H1 (cell line): Measurements from ENCODE around the gene SMC3. TPM values are rescaled to one million over a fixed set of nuclear protein-coding genes. Genes with fewer than 3 reads are reported as not detected.

ENCODE experiments used
- CTCF ChIA-PET: fragments of 300-600 bp; sonication (Branson Sonifier 250); formaldehyde crosslinking; loops from one replicate; lab custom pipeline; 2021; ENCODE audit not compliant: partially characterized antibody; lab: Charles Lee
- POLR2A ChIA-PET: fragments of 300-600 bp; sonication (Branson Sonifier 250); formaldehyde crosslinking; loops from one replicate; lab custom pipeline; 2021; ENCODE audit warnings: inconsistent platforms; ENCODE audit not compliant: partially characterized antibody; lab: Charles Lee
- DNase-seq, 2 experiments: peaks; one replicate each; pipeline versions ENCODE4 v3.0.0 to v3.0.0-alpha.2; 2010 to 2022; ENCODE audit warnings: low spot score in 2 of 2, low read depth in 1 of 2, mixed read lengths in 1 of 2
- FAIRE-seq: peaks from 2 replicates; lab custom pipeline; 2011; peaks lifted over from hg19 to GRCh38; lab: Jason Lieb, UNC
- H2AFZ ChIP-seq: 2 replicates; pipeline ENCODE4 v1.8.1; 2012; ENCODE audit warnings: low read length, inconsistent platforms
- H2AK5ac ChIP-seq: 2 replicates; pipeline ENCODE4 v1.6.1; 2013; ENCODE audit warnings: low read depth, low read length
- H2BK120ac ChIP-seq: replicated peaks from 2 replicates; pipeline ENCODE3; 2013; ENCODE audit warnings: low read depth, low read length, inconsistent platforms
- H2BK12ac ChIP-seq: 2 replicates; pipeline ENCODE4 v1.6.1; 2013; ENCODE audit warnings: low read depth, low read length
- H2BK15ac ChIP-seq: 2 replicates; pipeline ENCODE4 v1.6.1; 2013; ENCODE audit warnings: low read length
- H2BK20ac ChIP-seq: 2 replicates; pipeline ENCODE4 v1.6.1; 2013; ENCODE audit warnings: low read length
- H2BK5ac ChIP-seq: 2 replicates; pipeline ENCODE4 v1.6.1; 2013; ENCODE audit warnings: low read depth, low read length
- H3K14ac ChIP-seq: 2 replicates; pipeline ENCODE4 v1.6.1; 2013; ENCODE audit warnings: inconsistent platforms; ENCODE audit not compliant: insufficient read length
- H3K18ac ChIP-seq: 2 replicates; pipeline ENCODE4 v1.6.1; 2013; ENCODE audit warnings: low read length; ENCODE audit errors: extremely low read depth
- H3K23ac ChIP-seq: 2 replicates; pipeline ENCODE4 v1.6.1; 2013; ENCODE audit warnings: inconsistent platforms; ENCODE audit not compliant: insufficient read length
- H3K23me2 ChIP-seq: 2 replicates; pipeline ENCODE4 v1.6.1; 2013; ENCODE audit warnings: low read depth, low read length
- H3K27ac ChIP-seq: 2 replicates; pipeline ENCODE4 v1.6.1; 2011; ENCODE audit warnings: low read depth, low read length, inconsistent platforms
- H3K27me3 ChIP-seq, 4 experiments: replicated peaks in 1 of 4; 1 replicate in 1 of 4; 2 replicates in 3 of 4; pipeline versions ENCODE4 v1.6.1 to v1.8.1; 2011 to 2013; ENCODE audit warnings: low read length in 3 of 4, mild to moderate bottlenecking in 3 of 4, inconsistent platforms in 2 of 4, mixed read lengths in 2 of 4, moderate library complexity in 1 of 4; ENCODE audit not compliant: control insufficient read depth in 3 of 4, insufficient read depth in 3 of 4; ENCODE audit errors: extremely low read depth in 1 of 4
- H3K36me3 ChIP-seq, 4 experiments: 2 replicates each; pipeline versions ENCODE4 v1.6.1 to v1.8.1; 2011 to 2013; ENCODE audit warnings: mild to moderate bottlenecking in 4 of 4, low read length in 3 of 4, moderate library complexity in 2 of 4, control low read depth in 1 of 4, inconsistent platforms in 1 of 4; ENCODE audit not compliant: insufficient read depth in 4 of 4, control insufficient read depth in 2 of 4
- H3K4ac ChIP-seq: replicated peaks from 2 replicates; pipeline ENCODE3; 2013; ENCODE audit warnings: low read length, low read depth, mixed read lengths, inconsistent platforms; ENCODE audit not compliant: insufficient read length
- H3K4me1 ChIP-seq, 4 experiments: replicated peaks in 1 of 4; 1 replicate in 1 of 4; 2 replicates in 3 of 4; pipeline versions ENCODE4 v1.6.1 to v1.8.1; 2011 to 2013; ENCODE audit warnings: low read length in 3 of 4, inconsistent platforms in 2 of 4, mixed read lengths in 1 of 4; ENCODE audit not compliant: insufficient read depth in 4 of 4, control insufficient read depth in 3 of 4
- H3K4me2 ChIP-seq, 2 experiments: 2 replicates each; pipeline versions ENCODE4 v1.6.1 to v1.8.1; 2011 to 2013; ENCODE audit warnings: low read depth in 2 of 2, low read length in 2 of 2, control low read depth in 1 of 2, inconsistent platforms in 1 of 2, mild to moderate bottlenecking in 1 of 2; ENCODE audit not compliant: insufficient read depth in 1 of 2
- H3K4me3 ChIP-seq, 4 experiments: fragments of 200-600, 300-600 bp in 1 of 4; sonication (generic), shearing (Covaris generic), sonication (Bioruptor Twin) in 1 of 4; 2 replicates each; pipeline versions ENCODE4 v1.5.1 to v1.8.1; 2011 to 2016; ENCODE audit warnings: low read length in 4 of 4, low read depth in 3 of 4, control low read depth in 2 of 4, inconsistent platforms in 2 of 4, mild to moderate bottlenecking in 2 of 4, mixed read lengths in 1 of 4, moderate library complexity in 1 of 4; ENCODE audit not compliant: insufficient read depth in 2 of 4; ENCODE audit errors: extremely low read depth in 1 of 4
- H3K56ac ChIP-seq: replicated peaks from 2 replicates; pipeline ENCODE3; 2013; ENCODE audit warnings: low read depth, mild to moderate bottlenecking, mixed read lengths, low read length, inconsistent platforms; ENCODE audit not compliant: insufficient read length
- H3K79me1 ChIP-seq: 2 replicates; pipeline ENCODE4 v1.6.1; 2013; ENCODE audit warnings: low read depth, low read length, control low read depth
- H3K79me2 ChIP-seq, 2 experiments: 2 replicates each; pipeline versions ENCODE4 v1.6.1 to v1.8.1; 2012 to 2013; ENCODE audit warnings: low read length in 2 of 2, mild to moderate bottlenecking in 2 of 2, inconsistent platforms in 1 of 2; ENCODE audit not compliant: insufficient read depth in 2 of 2, control insufficient read depth in 1 of 2
- H3K9ac ChIP-seq, 4 experiments: replicated peaks in 1 of 4; 1 replicate in 1 of 4; 2 replicates in 3 of 4; pipeline versions ENCODE4 v1.6.1 to v1.8.1; 2011 to 2013; ENCODE audit warnings: low read depth in 3 of 4, low read length in 3 of 4, control low read depth in 2 of 4, mild to moderate bottlenecking in 2 of 4, moderate library complexity in 2 of 4, inconsistent platforms in 1 of 4; ENCODE audit errors: extremely low read depth in 1 of 4
- H3K9me3 ChIP-seq, 2 experiments: 2 replicates each; pipeline versions ENCODE4 v1.6.1 to v1.8.1; 2012 to 2013; ENCODE audit warnings: mild to moderate bottlenecking in 2 of 2, moderate library complexity in 2 of 2, control low read depth in 1 of 2, inconsistent platforms in 1 of 2, low read depth in 1 of 2, low read length in 1 of 2, mixed read lengths in 1 of 2; ENCODE audit not compliant: insufficient read depth in 2 of 2
- H4K20me1 ChIP-seq, 2 experiments: replicated peaks in 1 of 2; 2 replicates each; pipeline versions ENCODE3 to v1.8.1; 2011 to 2013; ENCODE audit warnings: inconsistent platforms in 2 of 2, low read length in 2 of 2, mild to moderate bottlenecking in 1 of 2; ENCODE audit not compliant: insufficient read depth in 2 of 2, control insufficient read depth in 1 of 2
- H4K5ac ChIP-seq: 2 replicates; pipeline ENCODE4 v1.6.1; 2013; ENCODE audit warnings: low read length, low read depth, mixed read lengths, inconsistent platforms; ENCODE audit not compliant: insufficient read length
- H4K8ac ChIP-seq: 2 replicates; pipeline ENCODE4 v1.8.0; 2013; ENCODE audit warnings: mild to moderate bottlenecking, moderate library complexity, low read length, inconsistent platforms; ENCODE audit not compliant: insufficient read depth; ENCODE audit errors: extremely low read depth
- H4K91ac ChIP-seq: replicated peaks from 2 replicates; pipeline ENCODE3; 2013; ENCODE audit warnings: low read length, mixed read lengths, inconsistent platforms; ENCODE audit not compliant: insufficient read length
- ASH2L ChIP-seq: fragments of 200-600, 300-600 bp; sonication (generic); IDR thresholded peaks from one replicate; pipeline ENCODE4 v1.7.1; 2017; ENCODE audit warnings: low read length
- CHD1 ChIP-seq: IDR thresholded peaks from 2 replicates; pipeline ENCODE4 v1.6.1; 2012; ENCODE audit warnings: low read depth, low read length, improper control_type of control experiment
- EP300 ChIP-seq, 2 experiments: IDR thresholded peaks; 1 replicate in 1 of 2; 2 replicates in 1 of 2; pipeline ENCODE4 v1.6.1; 2011 to 2012; ENCODE audit warnings: low read depth in 2 of 2, low read length in 2 of 2, mild to moderate bottlenecking in 2 of 2, borderline replicate concordance in 1 of 2, inconsistent platforms in 1 of 2, moderate library complexity in 1 of 2
- FOSL1 ChIP-seq: IDR thresholded peaks from 2 replicates; pipeline ENCODE4 v1.6.1; 2011; ENCODE audit warnings: mild to moderate bottlenecking, low read depth, low read length, moderate library complexity; ENCODE audit not compliant: insufficient read depth
- GABPA ChIP-seq: IDR thresholded peaks from 2 replicates; pipeline ENCODE4 v1.6.1; 2011; ENCODE audit warnings: mild to moderate bottlenecking, low read length, moderate library complexity, borderline replicate concordance; ENCODE audit not compliant: insufficient read depth
- HDAC2 ChIP-seq, 2 experiments: fragments of 300-600 bp in 1 of 2; sonication (generic) in 1 of 2; IDR thresholded peaks; 2 replicates each; pipeline ENCODE4 v1.6.1; 2011 to 2012; ENCODE audit warnings: low read depth in 2 of 2, low read length in 2 of 2, mild to moderate bottlenecking in 2 of 2, moderate library complexity in 2 of 2, borderline replicate concordance in 1 of 2, inconsistent platforms in 1 of 2
- MAFK ChIP-seq: IDR thresholded peaks from 2 replicates; pipeline ENCODE4 v1.6.1; 2012; ENCODE audit warnings: low read depth, mild to moderate bottlenecking, improper control_type of control experiment, low read length
- NRF1 ChIP-seq: IDR thresholded peaks from 2 replicates; pipeline ENCODE4 v1.6.1; 2011; ENCODE audit warnings: mild to moderate bottlenecking, low read depth, low read length, improper control_type of control experiment
- SP1 ChIP-seq: IDR thresholded peaks from 2 replicates; pipeline ENCODE4 v1.6.1; 2011; ENCODE audit warnings: low read depth, low read length
- SUZ12 ChIP-seq: fragments of 200-600 bp; sonication (generic); IDR thresholded peaks from 2 replicates; pipeline ENCODE4 v1.6.1; 2012; ENCODE audit warnings: mild to moderate bottlenecking, inconsistent platforms, low read length, moderate library complexity, mixed read lengths
- TCF12 ChIP-seq: IDR thresholded peaks from 2 replicates; pipeline ENCODE4 v1.6.1; 2011; ENCODE audit warnings: low read depth, mild to moderate bottlenecking, low read length
- YY1 ChIP-seq: IDR thresholded peaks from 2 replicates; pipeline ENCODE4 v1.6.1; 2011; ENCODE audit warnings: low read depth, mild to moderate bottlenecking, low read length
- polyA plus RNA-seq, 7 experiments: library from polyadenylated mRNA; depleted of rRNA in 3 of 7; stranded (reverse) in 5 of 7; unstranded in 2 of 7; fragments of >200 nt in 5 of 7; fragments of 200-250 nt in 2 of 7; gene quantifications; 1 replicate in 5 of 7; 2 replicates in 1 of 7; 4 replicates in 1 of 7; pipeline versions ENCODE4 v1.2.1 to v1.2.3, GENCODE V29; 2011 to 2013; ENCODE audit warnings: missing spikeins in 2 of 7, mixed read lengths in 2 of 7
- total RNA-seq: library from RNA; stranded (reverse); fragmentation: NEBNext Ultra II Directional; extraction: Animal tissue kit (Norgen Biotek cat#: 25700); gene quantifications from 2 replicates; pipeline ENCODE4 v1.2.1, GENCODE V29; 2021
- TF ChIP-seq, protein P1 (sequence below): IDR thresholded peaks from 2 replicates; pipeline ENCODE4 v1.6.1; 2012; ENCODE audit warnings: low read length, inconsistent platforms

Gene SMC3
- total and polyA plus RNA-seq, 2 of the 8 experiments (the other 6 are each of a cell fraction or from before 2014, with no cell fraction given): 12.7 to 93.4 TPM

GRCh38 chr10:110544958-110545537 lies 22.4 kb upstream of the SMC3 start:
- Histone ChIP-seq H3K23ac (no peak overlapping the region), H3K79me2 (no peaks in the 10 kb centered on the region), H2BK15ac (no peak overlapping the region), H3K4me2 (no peak overlapping the region), H3K27ac (no peak overlapping the region), H3K9ac (no peak overlapping the region), H3K4me1 (no peaks in the 10 kb centered on the region), H3K9me3 (no peaks in the 10 kb centered on the region), H3K4me3 (no peak overlapping the region), H4K8ac (no peak overlapping the region), H3K18ac (no peak overlapping the region), H3K23me2 (no peaks in the 10 kb centered on the region; the same call in 1 of the 2 replicates), H4K5ac (no peak overlapping the region), H2BK12ac (no peak overlapping the region), H3K36me3 (no peaks in the 10 kb centered on the region), H2AFZ (no peak overlapping the region), H3K27me3 (no peaks in the 10 kb centered on the region), H4K91ac (no peak overlapping the region), H4K20me1 (no peaks in the 10 kb centered on the region), H2BK120ac (no peak overlapping the region), H2BK5ac (no peak overlapping the region), H3K4ac (no peak overlapping the region), H3K14ac (no peak overlapping the region), H3K56ac (no peak overlapping the region), H2BK20ac (no peak overlapping the region), H3K79me1 (no peaks in the 10 kb centered on the region), H2AK5ac (no peak overlapping the region)
- DNase-seq (no peak), FAIRE-seq (no peak)
- ChIA-PET POLR2A (interaction anchor here (0.6 kb wide), 2 partner anchors 13 to 52 kb away, joined by 3 to 4 read pairs; no protein-coding TSS in a partner anchor), CTCF (interaction anchor here (0.6 to 4.8 kb wide), 13 partner anchors 9 to 238 kb away, joined by 3 to 49 read pairs (median 5); partner anchors contain the start of gene SMNDC1)
- TF ChIP-seq TCF12 (no peak), EP300 (IDR thresholded peaks at IDR 0.05; ENCODE audit: borderline replicate concordance in 1 of 2, low read depth in 2 of 2, low read length in 2 of 2) (no peak), GABPA (no peak), YY1 (no peak), SP1 (no peak), FOSL1 (no peak), CHD1 (no peak), ASH2L (no peak), HDAC2 (IDR thresholded peaks at IDR 0.05; ENCODE audit: borderline replicate concordance in 1 of 2, low read depth in 2 of 2, low read length in 2 of 2) (no peak), MAFK (no peak), NRF1 (no peak), SUZ12 (no peak)
- TF ChIP-seq, protein P1, sequence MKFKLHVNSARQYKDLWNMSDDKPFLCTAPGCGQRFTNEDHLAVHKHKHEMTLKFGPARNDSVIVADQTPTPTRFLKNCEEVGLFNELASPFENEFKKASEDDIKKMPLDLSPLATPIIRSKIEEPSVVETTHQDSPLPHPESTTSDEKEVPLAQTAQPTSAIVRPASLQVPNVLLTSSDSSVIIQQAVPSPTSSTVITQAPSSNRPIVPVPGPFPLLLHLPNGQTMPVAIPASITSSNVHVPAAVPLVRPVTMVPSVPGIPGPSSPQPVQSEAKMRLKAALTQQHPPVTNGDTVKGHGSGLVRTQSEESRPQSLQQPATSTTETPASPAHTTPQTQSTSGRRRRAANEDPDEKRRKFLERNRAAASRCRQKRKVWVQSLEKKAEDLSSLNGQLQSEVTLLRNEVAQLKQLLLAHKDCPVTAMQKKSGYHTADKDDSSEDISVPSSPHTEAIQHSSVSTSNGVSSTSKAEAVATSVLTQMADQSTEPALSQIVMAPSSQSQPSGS: no peak
